ENCODE results near the gene FOXN3.

Gene FOXN3

DNA sequence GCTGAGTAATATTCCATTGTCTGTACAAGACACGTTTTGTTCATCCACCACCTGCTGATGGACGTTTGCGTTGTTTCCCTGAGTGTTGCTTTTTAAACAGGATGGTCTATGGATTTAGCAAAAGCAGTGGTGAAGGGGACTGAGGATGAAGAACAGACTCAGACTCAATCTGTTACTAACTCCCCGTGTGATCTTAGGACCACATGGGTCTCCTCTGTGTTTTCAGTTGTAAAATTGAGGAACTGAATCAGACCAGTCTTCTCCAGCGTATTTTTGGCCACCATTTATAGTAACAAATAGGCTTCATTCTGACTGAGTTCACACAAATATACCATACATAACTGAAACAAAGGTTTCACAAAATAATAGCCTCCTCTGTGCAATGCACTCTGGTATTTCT lies 85.6 kb downstream of the FOXN3 start:
- DNase-seq, result no peak
- no peak for ATAC-seq

- no peak for ATAC-seq
- DNase-seq, result no peak
Observed at GRCh38 chr14:89330236-89331002, 86.6 kb downstream of the FOXN3 start.

- DNase-seq (no peak), ATAC-seq (no peak)
Observed at GRCh38 chr14:89327771-89328212, 89.2 kb downstream of the FOXN3 start.

DNA sequence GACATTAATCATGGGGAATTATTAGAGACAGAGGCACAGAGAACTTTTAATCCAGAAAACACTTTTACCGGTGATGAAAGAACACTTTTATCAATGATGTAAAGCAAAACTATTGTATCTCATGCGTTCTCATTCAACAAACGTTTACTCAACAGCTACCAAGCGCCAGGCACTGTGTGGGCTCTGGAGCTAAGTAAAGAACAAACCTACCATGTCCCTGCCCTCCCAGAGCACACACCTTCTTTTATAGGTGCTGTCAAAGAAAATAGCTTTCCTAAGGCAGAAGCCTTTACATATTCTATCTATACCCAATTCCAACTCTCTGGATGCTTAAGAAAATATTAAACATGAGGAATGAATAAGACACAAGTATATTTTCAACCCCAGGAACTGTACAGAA lies 91.1 kb downstream of the FOXN3 start:
- DNase-seq, result no peak
- ATAC-seq, result no peak

DNA sequence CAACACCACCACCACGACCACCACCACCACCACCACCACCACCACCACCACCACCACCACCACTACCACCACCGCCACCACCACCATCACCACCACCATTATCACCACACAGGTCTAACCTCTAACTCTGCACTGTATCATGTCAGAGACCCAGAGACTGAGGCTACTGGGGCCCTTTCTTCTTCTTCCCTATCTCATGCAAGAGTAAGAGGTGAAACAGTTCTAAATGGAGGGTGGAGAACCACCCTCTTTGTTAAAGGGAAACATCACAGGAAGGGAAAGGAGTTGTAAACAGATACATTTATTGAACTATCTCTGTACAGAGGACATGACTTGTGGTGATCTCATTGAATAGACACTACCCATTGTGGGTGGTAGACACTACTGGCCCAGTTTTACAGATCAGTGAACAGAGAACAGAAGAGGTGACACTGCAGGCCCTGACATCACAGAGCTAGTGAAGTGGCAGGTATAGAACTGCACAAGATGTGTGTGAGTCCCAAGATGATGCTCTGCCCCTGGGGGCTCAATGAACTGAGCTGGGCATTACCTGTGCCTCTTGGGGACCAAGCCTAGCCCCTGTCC lies 91.6 kb downstream of the FOXN3 start:
- no peak for DNase-seq
- ATAC-seq, result peak; percentile 40

DNA sequence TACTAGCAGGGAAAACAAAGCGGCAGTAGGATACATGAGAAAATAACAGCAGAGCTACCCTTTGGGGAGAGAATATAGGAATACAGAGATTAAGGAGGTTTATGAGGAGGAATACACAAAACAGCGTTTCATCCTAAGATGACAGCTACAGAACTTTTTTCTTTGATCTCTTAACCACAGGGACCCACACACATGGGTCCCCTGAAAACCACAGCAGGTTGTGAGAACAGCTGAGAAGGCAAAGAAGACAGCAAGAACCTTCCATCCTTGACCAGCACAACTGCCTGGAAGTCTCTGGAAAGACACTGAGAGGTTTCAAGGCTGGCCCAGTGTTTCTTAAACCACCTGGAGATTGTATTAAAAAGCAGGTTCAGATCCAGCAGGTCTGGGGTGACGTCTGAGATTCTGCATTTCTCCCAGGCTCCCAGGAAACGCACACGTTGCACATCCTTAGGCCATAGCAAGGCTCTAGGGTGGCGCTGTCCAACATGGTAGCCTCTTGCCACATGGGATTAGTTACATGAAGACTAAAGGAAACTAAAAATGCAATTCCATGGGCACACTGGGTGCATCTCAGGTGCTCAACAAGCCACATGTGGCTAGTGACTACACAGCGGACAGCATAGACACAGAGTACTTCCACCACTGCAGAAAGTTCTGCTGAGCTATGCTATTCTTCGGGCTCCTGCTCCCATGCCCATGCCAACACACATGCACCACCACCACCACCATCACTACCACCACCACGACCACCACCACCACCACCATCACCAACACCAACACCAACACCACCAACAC lies 92.3 kb downstream of the FOXN3 start:
- DNase-seq (no peak), ATAC-seq (peak; percentile 67)

DNA sequence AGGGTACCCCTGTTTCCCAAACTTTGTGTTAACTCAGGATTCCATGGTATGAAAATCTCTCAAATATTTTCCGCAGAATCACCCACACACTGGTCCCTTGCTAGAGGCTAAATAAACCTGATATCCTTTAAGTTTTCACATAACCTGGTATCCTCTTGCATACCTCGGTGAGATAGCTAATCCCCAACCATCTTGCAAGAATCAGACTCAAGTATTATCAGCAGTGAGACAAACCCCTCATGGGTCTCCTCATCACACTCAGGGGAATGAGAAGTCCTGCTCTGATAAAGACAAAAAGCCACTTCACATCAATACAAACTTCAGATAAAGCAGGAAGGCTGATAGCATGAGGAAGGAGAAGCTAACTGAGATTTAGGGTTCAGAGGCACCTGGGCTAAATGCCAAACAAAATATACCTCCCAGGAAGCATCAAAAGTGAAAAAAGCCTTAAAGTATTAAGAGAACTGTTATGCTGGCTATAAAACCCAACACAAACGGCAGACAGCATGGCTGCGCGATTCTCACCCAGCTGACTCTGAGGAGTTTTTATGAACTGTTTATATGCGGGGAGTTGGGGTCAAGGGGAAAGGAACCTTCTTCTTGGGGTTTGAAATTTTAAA lies 96.5 kb downstream of the FOXN3 start:
- ATAC-seq, result no peak
- no peak for DNase-seq

- ATAC-seq (no peak), DNase-seq (no peak)
Observed at GRCh38 chr14:89319687-89320086, 97.3 kb downstream of the FOXN3 start.

- ATAC-seq (no peak), DNase-seq (no peak)
Observed at GRCh38 chr14:89317051-89317691, 99.9 kb downstream of the FOXN3 start.

GRCh38 chr14:89315493-89316470 lies 101.3 kb downstream of the FOXN3 start:
- ATAC-seq, result no peak
- no peak for DNase-seq

GRCh38 chr14:89314274-89314673 lies 102.8 kb downstream of the FOXN3 start:
- DNase-seq (no peak), ATAC-seq (no peak)

- DNase-seq (no peak), ATAC-seq (no peak)
Observed at GRCh38 chr14:89312932-89313331, 104.1 kb downstream of the FOXN3 start.

DNA sequence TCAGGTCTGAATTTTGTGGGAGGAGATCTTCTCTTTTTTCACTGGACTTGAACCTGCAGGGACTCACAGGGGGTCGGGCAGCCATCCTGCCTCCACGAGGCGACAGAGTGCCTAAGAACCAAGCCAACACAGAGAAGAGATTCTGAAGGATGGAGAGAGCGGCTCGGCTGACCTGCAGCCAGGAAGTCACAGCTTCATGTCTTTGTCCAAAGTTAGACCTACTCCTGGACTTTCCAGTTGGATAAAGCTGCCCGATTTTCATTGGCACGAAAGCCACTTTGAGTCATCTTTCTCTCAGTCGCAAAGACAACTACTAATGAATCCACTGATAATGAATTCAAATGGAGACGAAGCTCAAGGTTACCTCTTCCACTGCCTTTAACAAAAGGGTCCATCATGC lies 106.8 kb downstream of the FOXN3 start:
- ATAC-seq, result no peak
- no peak for DNase-seq

GRCh38 chr14:89309670-89310177 lies 107.3 kb downstream of the FOXN3 start:
- ATAC-seq, result no peak

GRCh38 chr14:89308232-89308959 lies 108.6 kb downstream of the FOXN3 start:
- ATAC-seq (no peak), DNase-seq (no peak)

More at GRCh38 chr14:89309670-89310177, 107.3 kb downstream of the FOXN3 start:
- DNase-seq, result no peak

- ATAC-seq (no peak), DNase-seq (no peak)
Observed at GRCh38 chr14:89307409-89307808, 109.6 kb downstream of the FOXN3 start.

- peak; percentile 47 for ATAC-seq
- no peak for DNase-seq
Observed at GRCh38 chr14:89304972-89305703, 111.9 kb downstream of the FOXN3 start.

- DNase-seq (no peak), ATAC-seq (no peak)
Observed at GRCh38 chr14:89304561-89304960, 112.5 kb downstream of the FOXN3 start.
